GM19468 (cell line): Measurements from ENCODE around the gene ADGRB2.

Experiments used
- ATAC-seq: cut with Tn5 transposase; IDR thresholded peaks from one replicate; pipeline ENCODE4 v1.9.1; 2021; ENCODE audit warnings: mild to moderate bottlenecking, moderate library complexity, moderate number of reproducible peaks; ENCODE audit not compliant: unreplicated experiment; ENCODE audit errors: extremely low read depth

ADGRB2 gene

GRCh38 chr1:31690921-31691320, 73.2 kb downstream of the ADGRB2 start:
- ATAC-seq: no peak

- no peak for ATAC-seq
Observed at GRCh38 chr1:31689854-31690253, 74.3 kb downstream of the ADGRB2 start.

DNA sequence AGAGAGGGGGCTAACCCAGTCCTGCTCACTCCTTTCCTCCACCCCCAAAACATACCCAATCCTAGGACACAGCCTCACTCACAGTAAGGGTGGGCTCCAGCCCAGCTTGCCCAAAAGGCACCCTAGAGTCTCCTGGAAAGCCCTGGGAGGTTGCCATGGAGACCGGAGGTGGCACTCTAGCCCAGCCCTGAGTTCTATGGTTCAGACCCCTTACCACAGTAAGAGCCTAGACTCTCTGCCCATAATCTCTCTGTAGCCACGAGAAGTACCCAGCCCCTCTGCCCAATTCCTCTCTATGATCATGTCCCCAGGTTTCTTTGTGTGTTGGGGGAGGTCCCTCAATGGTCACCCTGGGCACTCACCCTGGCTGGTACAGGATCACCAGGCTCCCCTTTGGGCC, 74.8 kb downstream of the ADGRB2 start:
- no peak for ATAC-seq

- ATAC-seq: no peak
Observed at GRCh38 chr1:31688233-31688918, 75.8 kb downstream of the ADGRB2 start.

DNA sequence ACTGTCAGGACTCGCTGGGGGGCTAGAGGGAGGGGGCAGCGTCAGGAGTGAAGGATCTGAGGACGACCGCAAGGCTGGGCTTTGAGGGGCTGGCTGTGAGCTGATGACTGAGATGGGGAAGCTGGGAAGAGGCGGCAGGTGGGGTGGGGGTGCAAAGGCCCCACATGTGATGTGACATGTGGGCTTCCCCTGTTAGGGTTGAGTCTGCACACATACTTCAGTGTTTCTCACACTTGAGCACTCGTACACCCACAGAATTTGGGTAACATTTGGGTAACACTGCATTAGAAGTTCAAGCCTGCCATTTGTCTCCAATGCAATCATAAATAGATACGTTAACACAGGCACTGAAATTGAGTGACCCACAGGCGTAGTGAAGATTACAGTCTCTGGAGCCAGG, 76.5 kb downstream of the ADGRB2 start:
- no peak for ATAC-seq

DNA sequence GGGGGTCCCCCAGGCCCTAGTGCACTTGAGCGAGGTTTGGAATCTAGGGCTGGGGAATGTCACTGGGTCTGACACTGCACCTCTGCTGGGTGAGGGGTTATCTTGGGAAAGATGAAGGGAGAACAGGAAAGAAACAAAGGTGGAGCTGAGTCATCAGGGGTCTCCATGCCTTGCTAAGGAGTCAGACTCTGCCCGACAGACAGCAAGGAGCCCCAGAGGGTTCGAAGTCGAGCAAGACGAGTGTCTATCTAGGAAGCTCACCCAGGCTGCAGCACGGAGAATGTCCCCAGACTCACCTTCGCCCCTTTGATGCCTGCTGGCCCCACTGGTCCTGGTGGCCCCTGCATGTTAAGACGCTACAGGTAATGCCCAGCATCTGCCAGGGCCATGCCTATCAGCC, 78.3 kb downstream of the ADGRB2 start:
- no peak for ATAC-seq

DNA sequence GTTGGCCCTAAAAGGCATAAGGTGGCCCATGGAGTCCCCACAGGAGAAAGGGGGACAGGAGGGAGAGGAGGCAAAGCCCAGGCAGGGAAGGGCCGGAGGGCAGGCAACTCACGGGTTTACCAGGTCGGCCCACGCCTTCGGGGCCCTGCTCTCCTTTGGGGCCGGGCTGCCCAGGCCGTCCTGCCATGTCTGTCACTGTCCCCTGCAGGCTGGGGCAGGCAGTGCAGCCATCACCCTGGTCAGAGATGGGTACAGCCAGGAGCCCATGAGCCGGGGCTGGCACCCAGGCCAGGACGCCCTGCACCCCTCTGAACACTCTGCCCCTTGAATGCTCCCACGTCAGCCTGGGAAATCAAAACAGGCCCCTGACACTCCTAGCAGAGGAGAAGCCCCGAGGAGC, 80.1 kb downstream of the ADGRB2 start:
- no peak for ATAC-seq

GRCh38 chr1:31681415-31681814, 82.7 kb downstream of the ADGRB2 start:
- ATAC-seq: no peak

DNA sequence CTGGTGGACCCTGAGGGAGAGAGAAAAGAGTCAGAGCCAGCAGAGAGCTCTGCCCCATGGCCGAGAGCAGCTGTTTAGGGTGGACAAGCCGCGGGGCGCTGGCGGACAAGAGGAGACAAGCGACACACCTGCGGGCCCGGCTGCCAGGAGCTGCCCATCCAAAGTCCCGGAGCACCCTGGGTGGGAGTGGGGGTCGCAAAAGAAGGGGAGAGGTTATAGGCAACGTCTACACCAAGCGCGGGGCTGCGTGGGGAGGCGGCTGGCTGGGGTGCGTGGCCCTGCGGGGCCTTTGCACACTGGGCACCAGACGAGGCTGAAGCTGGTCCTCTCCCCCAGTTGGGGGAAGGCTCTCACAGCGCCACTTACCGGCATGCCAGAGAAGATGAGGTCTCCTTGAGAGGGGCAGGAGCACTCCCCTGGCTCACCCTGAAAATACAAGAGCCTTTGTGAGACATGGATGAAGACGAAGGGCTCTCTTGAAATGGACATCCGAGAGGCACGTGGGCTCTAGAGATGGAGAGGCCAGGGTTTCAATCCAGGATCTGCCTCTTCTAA, 84.4 kb downstream of the ADGRB2 start:
- ATAC-seq: no peak

DNA sequence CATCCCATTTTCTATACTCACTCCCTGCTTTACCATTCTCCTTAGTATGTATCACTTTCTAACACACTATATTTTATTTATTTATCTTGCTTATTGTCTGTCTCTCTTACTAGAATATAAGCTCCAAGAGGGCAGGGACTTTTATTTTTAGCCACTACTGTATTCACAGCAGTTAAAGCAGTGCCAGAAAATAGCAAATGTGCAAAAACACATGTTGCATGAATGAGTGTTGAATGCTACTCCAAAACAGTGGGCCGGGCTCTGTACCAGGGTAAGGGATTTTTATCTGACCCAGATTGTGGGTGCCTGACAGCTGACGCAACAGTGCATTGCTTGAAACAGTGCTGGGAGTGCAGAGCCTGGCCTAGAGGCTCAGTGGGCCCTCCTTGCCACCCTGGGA, 85.0 kb downstream of the ADGRB2 start:
- no peak for ATAC-seq

GRCh38 chr1:31678681-31679080, 85.5 kb downstream of the ADGRB2 start:
- no peak for ATAC-seq

DNA sequence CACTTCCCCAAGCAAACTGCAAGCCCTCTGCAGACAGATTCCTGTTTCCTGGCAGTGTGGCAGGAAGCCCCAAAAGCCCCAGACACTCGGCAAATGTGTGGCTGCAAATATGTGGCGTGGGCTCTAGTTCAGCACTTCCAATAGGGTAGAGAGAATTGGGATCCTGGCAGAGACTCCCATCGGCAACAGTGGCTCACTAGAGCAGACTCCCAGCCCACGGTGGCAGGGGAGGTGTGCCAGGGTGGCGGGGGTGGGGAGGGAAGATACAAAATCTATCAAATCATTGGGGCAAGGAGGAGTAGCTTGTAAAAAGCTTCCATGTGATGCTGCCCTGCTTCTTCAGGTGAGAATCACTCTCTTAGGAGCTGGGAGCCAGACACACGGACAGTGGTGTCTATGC, 86.2 kb downstream of the ADGRB2 start:
- no peak for ATAC-seq

- ATAC-seq: no peak
Observed at GRCh38 chr1:31677401-31677800, 86.7 kb downstream of the ADGRB2 start.
